Nephron (organoid): ENCODE data around the gene BABAM2.
A peak's percentile ranks its signal among the peaks of the same experiment; 100 is the strongest.

ENCODE experiments used
- H3K27ac Mint-ChIP-seq, 3 experiments: 2 replicates each; pipeline ENCODE4 v1.8.0; 2020; ENCODE audit warnings: mixed read lengths in 3 of 3, mild to moderate bottlenecking in 2 of 3, moderate library complexity in 1 of 3
- H3K27me3 Mint-ChIP-seq: 2 replicates; pipeline ENCODE4 v1.8.0; 2021; ENCODE audit warnings: low read depth, mild to moderate bottlenecking, moderate library complexity, mixed read lengths
- H3K36me3 Mint-ChIP-seq: 2 replicates; pipeline ENCODE4 v1.8.0; 2020; ENCODE audit warnings: low read depth, mixed read lengths
- H3K4me1 Mint-ChIP-seq: 2 replicates; pipeline ENCODE4 v1.8.0; 2020; ENCODE audit warnings: mixed read lengths
- H3K4me3 Mint-ChIP-seq, 3 experiments: 2 replicates each; pipeline ENCODE4 v1.8.0; 2020; ENCODE audit warnings: mild to moderate bottlenecking in 3 of 3, mixed read lengths in 3 of 3, moderate library complexity in 2 of 3
- H3K9me3 Mint-ChIP-seq: 2 replicates; pipeline ENCODE4 v1.8.0; 2020; ENCODE audit warnings: mixed read lengths
- TF ChIP-seq, protein P1 (sequence below), 3 experiments: fragments of 200-600 bp; sonication (generic); IDR thresholded peaks; one replicate each; pipeline ENCODE4 v1.5.0; 2021; ENCODE audit warnings: antibody characterized with exemption in 3 of 3; ENCODE audit not compliant: unreplicated experiment in 3 of 3

Gene BABAM2

DNA sequence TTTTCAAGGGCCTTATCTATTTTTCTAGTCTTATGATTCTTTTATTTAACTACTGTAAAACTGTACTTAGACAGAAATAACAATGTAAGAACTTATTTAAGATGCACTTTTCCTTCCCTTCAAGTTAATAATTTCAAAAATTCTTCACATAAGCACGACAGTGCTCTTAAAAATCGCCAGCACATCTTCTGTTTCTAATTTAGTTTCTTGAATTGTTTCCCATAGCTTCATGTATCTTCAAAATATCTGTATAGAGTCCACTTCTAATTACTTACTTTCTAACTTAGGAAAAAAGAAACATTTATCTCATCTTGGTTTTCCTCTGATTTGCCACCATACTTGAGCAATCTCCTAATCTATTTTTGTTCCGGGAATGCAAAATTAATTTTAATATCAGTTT is 196.1 kb downstream of the BABAM2 start:
- Mint-ChIP-seq H3K9me3 (no peaks in the 10 kb centered on the region), H3K4me3 (peak overlapping the region in 1 of 3 experiments; percentile 65), H3K4me1 (peaks cover 40% of the 10 kb centered on the region)

DNA sequence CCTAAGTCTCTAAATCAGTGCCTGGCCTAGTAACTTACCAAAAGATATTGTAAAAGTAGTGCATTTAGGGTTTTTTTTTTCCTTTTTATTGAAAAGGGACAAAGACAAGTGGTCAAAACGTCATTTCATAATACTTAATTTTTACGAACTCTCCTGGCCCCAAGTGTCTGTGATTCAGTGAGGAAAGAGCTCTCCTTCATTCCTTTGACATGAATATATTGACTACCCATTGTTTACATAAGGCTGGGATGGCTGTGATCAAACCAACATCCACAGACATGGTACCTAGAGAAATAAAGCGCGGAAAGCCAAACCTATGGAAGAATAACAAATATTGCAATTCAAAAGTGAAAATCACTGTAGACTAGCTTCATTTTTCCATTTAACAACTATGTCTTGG is 198.4 kb downstream of the BABAM2 start:
- H3K27me3 Mint-ChIP-seq = no peaks in the 10 kb centered on the region
- no peaks in the 10 kb centered on the region for H3K36me3 Mint-ChIP-seq
- H3K4me3 Mint-ChIP-seq = no peak overlapping the region
- TF ChIP-seq, protein P1, sequence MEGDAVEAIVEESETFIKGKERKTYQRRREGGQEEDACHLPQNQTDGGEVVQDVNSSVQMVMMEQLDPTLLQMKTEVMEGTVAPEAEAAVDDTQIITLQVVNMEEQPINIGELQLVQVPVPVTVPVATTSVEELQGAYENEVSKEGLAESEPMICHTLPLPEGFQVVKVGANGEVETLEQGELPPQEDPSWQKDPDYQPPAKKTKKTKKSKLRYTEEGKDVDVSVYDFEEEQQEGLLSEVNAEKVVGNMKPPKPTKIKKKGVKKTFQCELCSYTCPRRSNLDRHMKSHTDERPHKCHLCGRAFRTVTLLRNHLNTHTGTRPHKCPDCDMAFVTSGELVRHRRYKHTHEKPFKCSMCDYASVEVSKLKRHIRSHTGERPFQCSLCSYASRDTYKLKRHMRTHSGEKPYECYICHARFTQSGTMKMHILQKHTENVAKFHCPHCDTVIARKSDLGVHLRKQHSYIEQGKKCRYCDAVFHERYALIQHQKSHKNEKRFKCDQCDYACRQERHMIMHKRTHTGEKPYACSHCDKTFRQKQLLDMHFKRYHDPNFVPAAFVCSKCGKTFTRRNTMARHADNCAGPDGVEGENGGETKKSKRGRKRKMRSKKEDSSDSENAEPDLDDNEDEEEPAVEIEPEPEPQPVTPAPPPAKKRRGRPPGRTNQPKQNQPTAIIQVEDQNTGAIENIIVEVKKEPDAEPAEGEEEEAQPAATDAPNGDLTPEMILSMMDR (IDR thresholded peaks at IDR 0.05; ENCODE audit: unreplicated experiment in 3 of 3) = no peak
- H3K4me1 Mint-ChIP-seq = peaks cover 26% of the 10 kb centered on the region
- no peaks in the 10 kb centered on the region for H3K9me3 Mint-ChIP-seq
- no peak overlapping the region for H3K27ac Mint-ChIP-seq

More for the DNA sequence above, 196.1 kb downstream of the BABAM2 start:
- no peaks in the 10 kb centered on the region for H3K36me3 Mint-ChIP-seq
- TF ChIP-seq, protein P1 (IDR thresholded peaks at IDR 0.05; ENCODE audit: unreplicated experiment in 3 of 3) = no peak
- H3K27me3 Mint-ChIP-seq = no peaks in the 10 kb centered on the region
- peak overlapping the region in 2 of 3 experiments; percentile 62 to 67 for H3K27ac Mint-ChIP-seq

DNA sequence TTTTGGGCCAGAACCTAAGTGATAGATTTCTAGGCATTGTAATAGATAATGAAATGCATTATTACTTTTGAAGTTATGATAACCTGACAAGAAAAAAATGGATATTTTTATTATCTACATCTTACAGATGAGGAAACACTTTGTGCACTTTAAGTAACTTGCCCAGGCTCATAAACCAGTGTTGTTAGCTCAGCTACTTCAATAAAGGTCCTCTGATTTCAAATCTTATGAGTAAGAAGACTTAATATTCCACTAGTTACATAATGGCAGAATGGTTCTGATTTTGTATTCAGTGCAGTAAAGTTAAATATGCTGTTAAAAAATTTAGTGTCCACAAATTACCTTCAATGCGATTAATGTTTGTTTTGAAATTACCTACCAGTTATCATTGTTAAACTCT is 199.0 kb downstream of the BABAM2 start:
- TF ChIP-seq, protein P1 (IDR thresholded peaks at IDR 0.05; ENCODE audit: unreplicated experiment in 3 of 3) = no peak
- no peak overlapping the region for H3K27ac Mint-ChIP-seq
- H3K4me3 Mint-ChIP-seq = no peak overlapping the region
- H3K27me3 Mint-ChIP-seq = no peaks in the 10 kb centered on the region
- H3K4me1 Mint-ChIP-seq = peaks cover 21% of the 10 kb centered on the region
- H3K9me3 Mint-ChIP-seq = no peaks in the 10 kb centered on the region
- no peaks in the 10 kb centered on the region for H3K36me3 Mint-ChIP-seq

DNA sequence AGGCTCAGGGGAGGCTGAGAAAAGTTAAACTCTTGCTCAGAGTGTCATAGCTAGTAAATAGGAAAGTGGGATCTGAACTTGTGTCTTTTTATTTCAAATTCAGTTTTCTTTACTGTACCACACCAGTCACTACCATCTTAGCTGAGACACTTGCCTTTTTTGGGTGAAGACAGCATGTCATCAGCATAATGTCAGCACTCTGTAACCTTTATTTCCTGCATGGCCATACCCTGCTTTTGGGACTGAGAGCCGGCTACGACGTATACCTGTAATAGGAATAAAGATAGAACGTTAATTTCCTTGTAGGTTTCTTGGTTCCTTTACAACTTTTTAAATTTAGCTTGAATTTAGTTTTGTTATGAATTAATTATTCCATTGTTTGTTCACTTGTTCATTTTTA is 202.8 kb downstream of the BABAM2 start:
- Mint-ChIP-seq H3K4me3 (no peak overlapping the region), H3K4me1 (peaks cover 16% of the 10 kb centered on the region), H3K9me3 (no peaks in the 10 kb centered on the region), H3K36me3 (no peaks in the 10 kb centered on the region), H3K27me3 (no peaks in the 10 kb centered on the region), H3K27ac (no peak overlapping the region)
- TF ChIP-seq, protein P1 (IDR thresholded peaks at IDR 0.05; ENCODE audit: unreplicated experiment in 3 of 3) = no peak

DNA sequence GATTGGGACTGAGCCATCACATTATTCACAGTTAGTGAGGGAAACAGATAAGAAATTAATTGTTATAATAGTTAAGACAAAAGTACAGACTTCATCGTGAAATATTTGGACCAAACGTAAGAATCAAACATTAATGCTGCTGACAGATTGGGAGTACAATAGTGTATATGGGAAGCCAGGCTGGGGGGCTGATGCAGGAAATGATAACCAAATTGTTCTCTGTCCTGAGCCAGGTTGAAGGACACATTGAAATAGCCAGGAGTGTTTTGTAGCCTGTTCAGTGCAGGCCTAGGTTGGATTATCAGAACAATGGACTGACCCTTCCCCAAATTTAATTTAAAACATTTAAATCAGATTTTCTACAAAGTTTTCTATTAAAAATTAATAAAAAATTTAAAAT is 203.2 kb downstream of the BABAM2 start:
- H3K27me3 Mint-ChIP-seq = no peaks in the 10 kb centered on the region
- H3K4me1 Mint-ChIP-seq = peaks cover 20% of the 10 kb centered on the region
- no peak overlapping the region for H3K4me3 Mint-ChIP-seq
- TF ChIP-seq, protein P1 (IDR thresholded peaks at IDR 0.05; ENCODE audit: unreplicated experiment in 3 of 3) = no peak
- no peaks in the 10 kb centered on the region for H3K36me3 Mint-ChIP-seq
- no peak overlapping the region for H3K27ac Mint-ChIP-seq
- no peaks in the 10 kb centered on the region for H3K9me3 Mint-ChIP-seq

DNA sequence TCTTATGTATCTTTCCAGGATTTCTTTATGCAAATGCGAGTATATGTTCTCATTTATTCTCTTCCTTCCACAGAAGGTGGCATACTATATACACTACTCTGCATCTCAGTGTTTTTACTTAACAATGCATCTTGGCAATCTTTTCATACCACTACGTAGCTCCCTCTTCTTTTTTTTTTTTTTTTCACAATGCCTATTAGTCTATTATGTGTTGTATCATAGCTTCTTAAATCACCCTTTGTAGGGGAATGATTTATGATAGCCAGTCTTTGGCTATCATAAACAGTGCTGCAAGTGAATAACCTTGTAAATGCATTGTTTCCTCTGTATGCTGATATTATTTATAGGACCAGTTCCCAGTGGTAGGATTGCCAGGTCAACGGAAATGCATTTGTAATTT is 204.2 kb downstream of the BABAM2 start:
- Mint-ChIP-seq H3K4me1 (peaks cover 26% of the 10 kb centered on the region), H3K27me3 (no peaks in the 10 kb centered on the region), H3K4me3 (no peak overlapping the region), H3K36me3 (no peaks in the 10 kb centered on the region), H3K27ac (no peak overlapping the region), H3K9me3 (no peaks in the 10 kb centered on the region)
- TF ChIP-seq, protein P1 (IDR thresholded peaks at IDR 0.05; ENCODE audit: unreplicated experiment in 3 of 3) = no peak
